ENCODE results near the gene YPEL2.
"Not testable (repeated sequence)": the region's sequence is repeated elsewhere in the genome, so short reads cannot be mapped to it uniquely, and the experiment has no call there.

The YPEL2 gene, protein sequence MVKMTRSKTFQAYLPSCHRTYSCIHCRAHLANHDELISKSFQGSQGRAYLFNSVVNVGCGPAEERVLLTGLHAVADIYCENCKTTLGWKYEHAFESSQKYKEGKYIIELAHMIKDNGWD

DNA sequence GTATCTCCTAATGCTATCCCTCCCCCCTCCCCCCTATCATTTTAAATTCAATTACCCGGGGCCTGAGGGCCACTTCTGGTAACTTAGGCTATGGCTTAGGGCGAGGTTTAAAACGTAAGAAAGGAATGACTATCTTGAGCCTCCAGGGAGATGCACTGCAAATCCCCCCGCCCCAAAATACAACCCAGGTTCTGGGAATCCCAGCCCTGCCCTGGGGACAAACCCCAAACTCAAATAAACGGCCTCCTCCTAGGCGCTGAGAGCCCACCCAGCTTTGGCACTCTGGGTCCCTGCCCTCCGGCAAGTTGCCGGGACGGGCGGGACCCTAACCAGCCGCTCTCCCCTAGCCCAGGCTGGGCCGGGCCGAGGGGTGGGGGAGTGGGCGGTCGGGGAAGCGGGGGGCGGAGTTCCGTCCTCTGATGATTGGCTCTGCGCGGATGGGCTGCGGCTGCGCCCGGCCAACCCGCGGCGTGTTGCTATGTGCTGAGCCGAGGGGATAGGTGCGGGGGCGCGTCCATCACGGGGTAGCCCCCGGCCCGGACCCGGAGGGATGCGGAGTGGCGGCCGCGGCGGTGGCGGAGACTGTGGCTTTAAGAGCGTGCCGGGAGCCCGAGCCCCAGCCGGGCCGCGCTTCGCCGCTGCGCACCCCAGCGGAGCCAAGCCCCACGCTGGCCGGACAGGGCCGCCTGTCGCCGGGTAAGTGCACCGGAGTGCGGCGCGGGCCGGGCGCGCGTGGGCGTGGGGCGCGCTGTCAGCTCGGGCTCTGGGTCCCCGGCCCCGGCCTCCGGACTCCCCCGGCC lies at the start of gene YPEL2:
YPEL2 (plus strand) TSS at position 527 of the 800 bp plus-strand sequence. CDS start 21,755 bp downstream, outside the sequence.
- H3K4me1 ChIP-seq (ENCODE audit: insufficient read depth, low read length): 0 out of 2 replicates have a peak, but pooled peaks cover 12% of the 10 kb centered on the region
- H3K36me3 ChIP-seq (ENCODE audit: insufficient read depth, low read length): no peaks in the 10 kb centered on the region
- H3K9ac ChIP-seq (ENCODE audit: low read depth, low read length): peak within 1 kb of the TSS; percentile 72
- H3K9me3 ChIP-seq (ENCODE audit: control insufficient read depth, insufficient read depth, low read length): no peaks in the 10 kb centered on the region

DNA sequence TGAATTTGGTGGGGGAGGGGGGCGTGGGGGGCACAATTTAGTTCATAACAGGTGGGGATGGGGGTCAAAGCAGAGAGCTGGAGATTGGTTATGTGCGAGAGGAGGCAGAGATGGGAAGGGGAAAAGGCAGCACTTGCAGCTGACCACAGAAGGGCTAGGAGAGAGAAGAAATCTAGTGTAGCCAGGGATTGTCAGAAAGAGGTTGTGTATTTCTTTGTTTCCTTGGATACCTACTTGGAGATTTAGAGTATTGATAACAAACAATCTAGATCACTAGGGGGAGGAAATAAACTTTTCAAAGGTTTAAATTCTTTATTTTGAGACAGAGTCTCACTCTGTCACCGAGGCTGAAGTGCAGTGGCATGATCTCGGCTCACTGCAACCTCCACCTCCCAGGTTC lies 47.1 kb upstream of the YPEL2 start:
- no peaks in the 10 kb centered on the region for H3K4me1 ChIP-seq (ENCODE audit: insufficient read depth, low read length)

DNA sequence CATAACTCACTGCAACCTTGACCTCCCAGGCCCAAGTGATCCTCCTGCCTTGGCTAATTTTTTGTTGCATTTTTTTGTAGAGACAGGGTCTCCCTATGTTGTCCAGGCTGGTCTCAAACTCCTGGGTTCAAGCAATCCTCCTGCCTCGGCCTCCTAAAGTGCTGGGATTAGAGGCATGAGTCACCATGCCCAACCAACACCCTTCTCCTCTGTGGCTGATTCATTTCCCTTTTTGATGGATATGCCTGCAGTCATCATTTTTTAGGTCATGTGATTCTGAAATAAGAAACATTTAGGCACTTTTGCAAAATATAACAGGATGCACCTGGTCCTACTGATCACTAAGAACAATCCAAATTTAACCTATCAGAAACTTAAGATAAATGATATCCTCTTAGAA lies 44.0 kb upstream of the YPEL2 start:
- no peak overlapping the region for H3K9ac ChIP-seq (ENCODE audit: low read depth, low read length)
- peaks cover 9% of the 10 kb centered on the region for H3K4me1 ChIP-seq (ENCODE audit: insufficient read depth, low read length)
- H3K9me3 ChIP-seq (ENCODE audit: control insufficient read depth, insufficient read depth, low read length): no peaks in the 10 kb centered on the region
- H3K36me3 ChIP-seq (ENCODE audit: insufficient read depth, low read length): no peaks in the 10 kb centered on the region

More for the DNA sequence above, 47.1 kb upstream of the YPEL2 start:
- H3K9me3 ChIP-seq (ENCODE audit: control insufficient read depth, insufficient read depth, low read length): no peaks in the 10 kb centered on the region
- H3K9ac ChIP-seq (ENCODE audit: low read depth, low read length): no peak overlapping the region
- H3K36me3 ChIP-seq (ENCODE audit: insufficient read depth, low read length): no peaks in the 10 kb centered on the region

DNA sequence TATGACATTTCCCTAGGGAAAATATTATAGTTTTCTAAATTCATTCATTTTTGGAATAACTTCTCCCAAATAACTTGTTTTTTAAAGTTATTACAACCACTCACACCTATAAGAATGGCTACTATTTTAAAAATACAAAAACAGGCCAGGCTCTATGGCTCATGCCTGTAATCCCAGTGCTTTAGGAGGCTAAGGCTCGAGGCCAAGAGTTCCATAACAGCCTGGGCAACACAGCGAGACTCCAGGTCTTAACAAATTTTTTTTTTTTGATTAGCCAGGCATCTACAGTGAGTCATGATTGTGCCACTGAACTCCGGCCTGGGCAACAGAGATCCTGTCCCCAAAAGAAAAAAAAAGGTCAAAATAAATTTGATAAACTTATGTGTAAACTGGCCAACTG lies 43.6 kb upstream of the YPEL2 start:
- H3K4me1 ChIP-seq (ENCODE audit: insufficient read depth, low read length): peaks cover 9% of the 10 kb centered on the region
- no peaks in the 10 kb centered on the region for H3K36me3 ChIP-seq (ENCODE audit: insufficient read depth, low read length)
- no peaks in the 10 kb centered on the region for H3K9me3 ChIP-seq (ENCODE audit: control insufficient read depth, insufficient read depth, low read length)
- no peak overlapping the region for H3K9ac ChIP-seq (ENCODE audit: low read depth, low read length)

DNA sequence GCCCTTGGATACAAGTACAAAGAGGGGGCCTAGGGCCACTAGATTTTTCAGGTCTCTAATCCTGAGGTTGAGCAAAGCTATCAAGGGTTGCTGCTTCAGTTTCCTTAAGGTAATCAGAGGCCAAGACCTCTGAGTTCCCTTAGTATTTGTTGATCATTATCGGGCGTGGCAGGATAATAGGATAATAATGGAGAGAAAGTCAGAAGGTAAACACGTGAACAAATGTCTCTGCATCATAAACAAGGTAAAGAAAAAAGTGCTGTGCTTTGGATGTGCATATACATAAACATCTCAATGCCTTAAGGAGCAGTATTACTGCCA lies 41.5 kb upstream of the YPEL2 start:
- Histone ChIP-seq H3K9ac (ENCODE audit: low read depth, low read length) (peak overlapping the region; percentile 27; the same call in 1 of the 2 replicates), H3K9me3 (ENCODE audit: control insufficient read depth, insufficient read depth, low read length) (no peaks in the 10 kb centered on the region), H3K36me3 (ENCODE audit: insufficient read depth, low read length) (no peaks in the 10 kb centered on the region), H3K4me1 (ENCODE audit: insufficient read depth, low read length) (peaks cover 9% of the 10 kb centered on the region)

DNA sequence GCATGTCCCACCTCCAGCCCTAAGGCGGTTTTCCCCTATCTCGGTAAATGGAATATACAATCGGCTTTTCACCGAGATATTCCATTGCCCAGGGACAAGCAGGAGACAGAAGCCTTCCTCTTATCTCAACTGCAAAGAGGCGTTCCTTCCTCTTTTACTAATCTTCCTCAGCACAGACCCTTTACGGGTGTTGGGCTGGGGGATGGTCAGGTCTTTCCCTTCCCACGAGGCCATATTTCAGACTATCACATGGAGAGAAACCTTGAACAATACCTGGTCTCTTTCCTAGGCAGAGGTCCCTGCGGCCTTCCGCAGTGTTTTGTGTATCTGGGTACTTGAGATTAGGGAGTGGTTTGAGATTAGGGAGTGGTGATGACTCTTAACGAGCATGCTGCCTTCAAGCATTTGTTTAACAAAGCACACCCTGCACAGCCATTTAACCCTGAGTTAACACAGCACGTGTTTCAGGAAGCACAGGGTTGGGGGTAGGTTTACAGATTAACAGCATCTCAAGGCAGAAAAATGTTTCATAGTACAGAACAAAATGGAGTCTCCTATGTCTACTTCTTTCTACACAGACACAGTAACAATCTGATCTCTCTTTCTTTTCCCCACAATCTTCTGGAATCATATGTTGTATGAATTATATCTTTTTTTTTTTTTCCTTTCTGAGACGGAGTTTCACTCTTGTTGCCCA lies 41.0 kb upstream of the YPEL2 start:
- not testable (repeated sequence) for H3K9me3 ChIP-seq (ENCODE audit: control insufficient read depth, insufficient read depth, low read length); H3K4me1 ChIP-seq (ENCODE audit: insufficient read depth, low read length); H3K36me3 ChIP-seq (ENCODE audit: insufficient read depth, low read length)
- peak overlapping the region; percentile 27; the same call in 1 of the 2 replicates for H3K9ac ChIP-seq (ENCODE audit: low read depth, low read length)

DNA sequence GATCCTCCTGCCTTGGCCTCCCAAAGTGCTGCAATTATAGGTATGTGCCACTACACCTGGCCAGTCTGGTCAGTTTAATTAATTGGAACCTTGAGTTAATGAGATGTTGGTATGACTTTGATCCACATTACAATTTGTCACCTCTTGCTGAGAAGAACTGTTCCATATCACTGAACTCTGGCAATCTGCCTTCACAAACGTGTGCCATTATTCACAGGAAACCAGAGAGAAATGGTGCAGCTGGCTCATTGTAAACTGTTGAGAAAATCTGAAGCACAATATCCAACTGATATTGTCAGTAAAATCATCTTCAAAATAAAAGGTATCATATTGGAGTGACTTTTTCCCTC lies 39.3 kb upstream of the YPEL2 start:
- Histone ChIP-seq H3K9ac (ENCODE audit: low read depth, low read length) (no peak overlapping the region), H3K4me1 (ENCODE audit: insufficient read depth, low read length) (peaks cover 9% of the 10 kb centered on the region), H3K9me3 (ENCODE audit: control insufficient read depth, insufficient read depth, low read length) (no peaks in the 10 kb centered on the region), H3K36me3 (ENCODE audit: insufficient read depth, low read length) (no peaks in the 10 kb centered on the region)

DNA sequence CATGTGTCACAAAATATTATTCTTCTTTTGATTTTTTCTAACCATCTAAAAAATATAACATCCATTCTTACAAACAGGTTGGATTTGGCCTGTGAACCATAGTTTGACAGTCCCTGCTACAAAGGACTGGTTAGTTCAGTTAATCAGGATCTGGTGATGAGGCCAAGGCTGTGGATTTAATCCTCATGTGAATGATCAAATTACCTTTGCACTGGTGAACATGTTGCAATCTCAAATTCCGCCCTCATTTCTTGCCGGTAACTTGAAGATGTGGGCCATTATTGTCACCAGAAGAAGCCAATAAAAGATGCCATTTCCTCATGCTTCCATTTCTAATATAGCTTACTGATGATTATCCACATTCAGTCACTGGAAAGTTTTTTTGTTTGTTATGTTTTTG lies 35.3 kb upstream of the YPEL2 start:
- Histone ChIP-seq H3K9ac (ENCODE audit: low read depth, low read length) (no peak overlapping the region), H3K4me1 (ENCODE audit: insufficient read depth, low read length) (no peaks in the 10 kb centered on the region), H3K9me3 (ENCODE audit: control insufficient read depth, insufficient read depth, low read length) (no peaks in the 10 kb centered on the region), H3K36me3 (ENCODE audit: insufficient read depth, low read length) (no peaks in the 10 kb centered on the region)

DNA sequence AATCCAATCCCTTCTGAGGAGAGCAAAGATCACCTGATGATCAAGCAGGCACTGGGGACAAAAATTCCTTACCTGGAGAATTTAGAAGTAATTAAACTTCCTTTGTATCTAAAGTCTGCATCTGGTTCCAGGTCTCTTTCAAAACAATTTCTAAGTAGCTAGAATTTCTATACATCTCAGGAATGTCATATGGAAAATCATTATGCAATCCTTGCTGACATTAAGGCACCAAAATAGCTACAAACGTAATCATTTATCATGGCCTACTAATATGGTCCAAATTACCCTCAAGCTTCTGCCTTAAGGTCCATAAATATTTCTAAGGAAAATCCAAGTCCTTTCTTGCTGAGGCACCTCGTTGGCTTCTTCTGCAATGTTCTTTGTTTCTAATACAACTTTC lies 32.9 kb upstream of the YPEL2 start:
- Histone ChIP-seq H3K9ac (ENCODE audit: low read depth, low read length) (no peak overlapping the region), H3K9me3 (ENCODE audit: control insufficient read depth, insufficient read depth, low read length) (no peaks in the 10 kb centered on the region), H3K4me1 (ENCODE audit: insufficient read depth, low read length) (no peaks in the 10 kb centered on the region), H3K36me3 (ENCODE audit: insufficient read depth, low read length) (no peaks in the 10 kb centered on the region)

DNA sequence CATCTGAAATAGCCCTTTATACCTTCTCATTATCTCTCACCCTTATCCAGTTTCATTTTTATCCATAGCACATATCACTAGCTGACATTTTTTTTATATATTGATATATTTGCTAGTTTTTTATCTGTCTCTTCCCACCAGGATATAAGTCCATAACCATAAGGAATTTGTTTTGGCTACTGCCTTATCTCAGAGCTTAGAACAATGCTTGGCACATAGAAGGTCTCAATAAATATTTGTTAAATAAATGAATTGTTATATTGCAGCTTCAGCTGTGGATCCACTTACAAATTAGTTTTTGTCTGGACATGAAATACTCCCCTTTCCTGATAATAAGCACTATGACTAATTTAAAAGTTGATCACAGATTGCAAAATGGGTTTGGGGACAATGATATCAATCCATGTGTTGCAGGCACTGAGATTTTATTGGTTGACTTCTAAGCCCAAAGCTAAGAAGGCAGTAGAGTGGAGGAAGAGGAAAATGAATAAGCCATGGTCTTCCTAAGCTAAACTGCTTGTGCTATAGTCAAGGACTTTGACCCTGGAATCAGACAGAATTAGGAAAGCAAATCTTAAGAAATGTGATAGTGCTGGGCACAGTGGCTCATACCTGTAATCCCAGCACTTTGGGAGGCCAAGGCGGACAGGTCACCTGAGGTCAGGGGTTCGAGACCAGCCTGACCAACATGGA lies 31.9 kb upstream of the YPEL2 start:
- H3K9ac ChIP-seq (ENCODE audit: low read depth, low read length): no peak overlapping the region
- no peaks in the 10 kb centered on the region for H3K9me3 ChIP-seq (ENCODE audit: control insufficient read depth, insufficient read depth, low read length)

DNA sequence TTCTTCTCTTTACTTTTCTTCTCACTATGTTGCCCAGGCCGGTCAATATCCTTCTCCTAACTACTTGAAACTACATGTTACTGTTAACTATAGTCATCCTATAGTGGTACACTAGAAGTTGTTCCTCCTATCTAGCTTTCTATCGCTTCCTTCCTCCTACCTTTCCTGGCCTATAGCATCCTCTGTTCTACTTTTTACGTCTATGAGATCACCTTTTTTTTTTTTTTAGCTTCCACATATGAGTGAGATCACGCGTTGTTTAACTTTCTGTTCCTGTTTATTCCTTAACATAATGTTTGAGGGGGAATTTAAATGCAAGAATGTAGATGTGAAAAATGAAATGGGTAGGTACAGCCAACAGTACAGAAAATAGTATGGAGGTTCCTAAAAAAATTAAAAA lies 30.5 kb upstream of the YPEL2 start:
- Histone ChIP-seq H3K9me3 (ENCODE audit: control insufficient read depth, insufficient read depth, low read length) (no peaks in the 10 kb centered on the region), H3K9ac (ENCODE audit: low read depth, low read length) (no peak overlapping the region), H3K4me1 (ENCODE audit: insufficient read depth, low read length) (no peaks in the 10 kb centered on the region), H3K36me3 (ENCODE audit: insufficient read depth, low read length) (no peaks in the 10 kb centered on the region)

More for the DNA sequence above, 31.9 kb upstream of the YPEL2 start:
- H3K4me1 ChIP-seq (ENCODE audit: insufficient read depth, low read length): no peaks in the 10 kb centered on the region
- H3K36me3 ChIP-seq (ENCODE audit: insufficient read depth, low read length): no peaks in the 10 kb centered on the region

DNA sequence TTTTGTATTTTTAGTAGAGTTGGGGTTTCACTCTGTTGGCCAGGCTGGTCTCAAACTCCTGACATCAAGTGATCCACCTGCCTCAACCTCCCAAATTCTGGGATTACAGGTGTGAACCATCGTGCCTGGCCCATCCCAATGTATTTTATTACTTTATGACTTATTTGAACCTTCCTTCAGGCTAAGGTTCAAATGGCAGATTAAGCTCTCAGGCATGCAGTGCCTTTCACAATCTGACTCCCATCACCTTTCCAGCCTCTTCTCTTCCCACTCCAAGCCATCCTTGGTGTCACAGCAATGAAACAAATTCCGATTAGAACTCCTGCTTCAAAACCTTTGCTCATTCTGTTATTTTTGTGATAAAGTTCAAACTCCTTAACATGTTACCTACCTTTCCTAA lies 26.6 kb upstream of the YPEL2 start:
- Histone ChIP-seq H3K9ac (ENCODE audit: low read depth, low read length) (no peak overlapping the region), H3K9me3 (ENCODE audit: control insufficient read depth, insufficient read depth, low read length) (no peaks in the 10 kb centered on the region), H3K36me3 (ENCODE audit: insufficient read depth, low read length) (no peaks in the 10 kb centered on the region), H3K4me1 (ENCODE audit: insufficient read depth, low read length) (no peaks in the 10 kb centered on the region)

DNA sequence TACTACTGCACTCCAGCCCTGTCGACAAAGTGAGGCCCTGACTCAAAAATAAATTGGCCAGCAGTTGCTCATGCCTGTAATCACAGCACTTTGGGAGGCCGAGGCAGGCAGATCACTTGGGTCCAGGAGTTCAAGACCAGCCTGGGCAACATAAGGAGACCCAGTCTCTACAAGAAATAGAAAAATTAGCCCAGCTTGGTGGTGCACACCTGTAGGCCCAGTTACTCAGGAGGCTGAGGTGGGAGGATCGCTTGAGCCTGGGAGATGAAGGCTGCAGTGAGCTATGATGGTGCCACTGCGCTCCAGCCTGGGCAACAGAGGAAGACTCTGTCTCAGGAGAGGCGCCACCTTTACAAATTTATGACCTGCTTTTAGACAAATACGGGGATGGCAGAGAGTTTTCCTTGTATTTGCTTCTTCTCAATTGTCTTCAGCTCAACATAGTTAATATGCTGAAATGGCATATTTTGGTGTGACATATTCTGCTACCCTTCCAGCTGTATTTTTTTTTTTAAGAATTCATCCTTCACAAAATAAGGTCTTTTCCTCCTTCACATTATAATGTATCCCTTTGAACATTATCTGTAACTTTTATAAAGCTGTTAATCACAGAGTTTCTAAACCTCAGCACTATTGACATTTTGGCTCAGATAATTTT lies 21.1 kb upstream of the YPEL2 start:
- Histone ChIP-seq H3K9me3 (ENCODE audit: control insufficient read depth, insufficient read depth, low read length) (no peaks in the 10 kb centered on the region), H3K4me1 (ENCODE audit: insufficient read depth, low read length) (no peaks in the 10 kb centered on the region), H3K9ac (ENCODE audit: low read depth, low read length) (no peak overlapping the region), H3K36me3 (ENCODE audit: insufficient read depth, low read length) (no peaks in the 10 kb centered on the region)

DNA sequence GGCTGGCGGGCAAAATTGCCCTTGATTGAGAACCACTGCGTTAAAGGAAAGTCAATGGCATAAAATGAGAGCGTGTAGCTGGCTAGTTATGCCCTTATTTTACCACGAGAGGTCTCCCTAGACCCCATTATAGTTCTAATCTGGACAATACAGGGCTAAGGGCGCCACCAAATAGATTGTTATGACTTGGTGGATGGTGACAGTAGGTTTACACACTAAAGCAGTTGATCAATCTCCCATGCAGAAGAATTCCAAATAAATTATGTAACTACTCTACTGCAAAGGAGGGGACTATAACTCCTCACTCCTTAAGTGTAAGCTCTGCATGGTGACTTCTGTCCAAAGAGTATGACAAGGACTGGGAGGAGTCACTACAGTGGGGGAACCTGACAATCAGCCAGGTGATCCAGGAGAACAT lies 20.4 kb upstream of the YPEL2 start:
- H3K4me1 ChIP-seq (ENCODE audit: insufficient read depth, low read length): no peaks in the 10 kb centered on the region
- no peaks in the 10 kb centered on the region for H3K36me3 ChIP-seq (ENCODE audit: insufficient read depth, low read length)
- no peak overlapping the region for H3K9ac ChIP-seq (ENCODE audit: low read depth, low read length)

More for the DNA sequence above, 20.4 kb upstream of the YPEL2 start:
- H3K9me3 ChIP-seq (ENCODE audit: control insufficient read depth, insufficient read depth, low read length): no peaks in the 10 kb centered on the region
